OCI-LY1 (cell line): Measurements from ENCODE around the gene GFOD1.
"Not testable (repeated sequence)": the region's sequence is repeated elsewhere in the genome, so short reads cannot be mapped to it uniquely, and the experiment has no call there.

Experiments used
- EZH2 ChIP-seq: fragments of 200-600 bp; sonication (generic), shearing (Covaris generic); IDR thresholded peaks from 2 replicates; pipeline ENCODE4 v1.8.0; 2017; ENCODE audit warnings: borderline replicate concordance, mixed run types, mild to moderate bottlenecking, antibody characterized with exemption, low read length, moderate library complexity, mixed read lengths
- TF ChIP-seq, protein P1 (sequence below): fragments of 200-600 bp; sonication (generic), shearing (Covaris generic); IDR thresholded peaks from 2 replicates; pipeline ENCODE4 v1.5.1; 2017; ENCODE audit warnings: mild to moderate bottlenecking, antibody characterized with exemption, low read length, moderate library complexity, mixed read lengths

DNA sequence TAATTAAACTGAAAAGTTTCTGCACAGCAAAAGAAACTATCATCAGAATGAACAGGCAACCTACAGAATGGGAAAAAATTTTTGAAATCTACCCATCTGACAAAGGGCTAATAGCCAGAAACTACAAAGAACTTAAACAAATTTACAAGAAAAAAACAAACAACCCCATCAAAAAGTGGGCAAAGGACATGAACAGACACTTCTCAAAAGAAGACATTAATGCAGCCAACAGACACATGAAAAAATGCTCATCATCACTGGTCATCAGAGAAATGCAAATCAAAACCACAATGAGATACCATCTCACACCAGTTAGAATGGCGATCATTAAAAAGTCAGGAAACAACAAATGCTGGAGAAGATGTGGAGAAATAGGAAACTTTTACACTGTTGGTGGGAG, 98.6 kb downstream of the GFOD1 start:
- TF ChIP-seq, protein P1, sequence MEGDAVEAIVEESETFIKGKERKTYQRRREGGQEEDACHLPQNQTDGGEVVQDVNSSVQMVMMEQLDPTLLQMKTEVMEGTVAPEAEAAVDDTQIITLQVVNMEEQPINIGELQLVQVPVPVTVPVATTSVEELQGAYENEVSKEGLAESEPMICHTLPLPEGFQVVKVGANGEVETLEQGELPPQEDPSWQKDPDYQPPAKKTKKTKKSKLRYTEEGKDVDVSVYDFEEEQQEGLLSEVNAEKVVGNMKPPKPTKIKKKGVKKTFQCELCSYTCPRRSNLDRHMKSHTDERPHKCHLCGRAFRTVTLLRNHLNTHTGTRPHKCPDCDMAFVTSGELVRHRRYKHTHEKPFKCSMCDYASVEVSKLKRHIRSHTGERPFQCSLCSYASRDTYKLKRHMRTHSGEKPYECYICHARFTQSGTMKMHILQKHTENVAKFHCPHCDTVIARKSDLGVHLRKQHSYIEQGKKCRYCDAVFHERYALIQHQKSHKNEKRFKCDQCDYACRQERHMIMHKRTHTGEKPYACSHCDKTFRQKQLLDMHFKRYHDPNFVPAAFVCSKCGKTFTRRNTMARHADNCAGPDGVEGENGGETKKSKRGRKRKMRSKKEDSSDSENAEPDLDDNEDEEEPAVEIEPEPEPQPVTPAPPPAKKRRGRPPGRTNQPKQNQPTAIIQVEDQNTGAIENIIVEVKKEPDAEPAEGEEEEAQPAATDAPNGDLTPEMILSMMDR: not testable (repeated sequence)
- TF ChIP-seq EZH2: not testable (repeated sequence)
